ENCODE results near the gene RNF31. TPM values are rescaled to one million over a fixed set of nuclear protein-coding genes. Genes with fewer than 3 reads are reported as not detected.

RNF31 gene
- polyA plus RNA-seq, 2 of the 4 experiments (the other 2 are of a cell fraction) = 5.7 to 20.8 TPM

DNA sequence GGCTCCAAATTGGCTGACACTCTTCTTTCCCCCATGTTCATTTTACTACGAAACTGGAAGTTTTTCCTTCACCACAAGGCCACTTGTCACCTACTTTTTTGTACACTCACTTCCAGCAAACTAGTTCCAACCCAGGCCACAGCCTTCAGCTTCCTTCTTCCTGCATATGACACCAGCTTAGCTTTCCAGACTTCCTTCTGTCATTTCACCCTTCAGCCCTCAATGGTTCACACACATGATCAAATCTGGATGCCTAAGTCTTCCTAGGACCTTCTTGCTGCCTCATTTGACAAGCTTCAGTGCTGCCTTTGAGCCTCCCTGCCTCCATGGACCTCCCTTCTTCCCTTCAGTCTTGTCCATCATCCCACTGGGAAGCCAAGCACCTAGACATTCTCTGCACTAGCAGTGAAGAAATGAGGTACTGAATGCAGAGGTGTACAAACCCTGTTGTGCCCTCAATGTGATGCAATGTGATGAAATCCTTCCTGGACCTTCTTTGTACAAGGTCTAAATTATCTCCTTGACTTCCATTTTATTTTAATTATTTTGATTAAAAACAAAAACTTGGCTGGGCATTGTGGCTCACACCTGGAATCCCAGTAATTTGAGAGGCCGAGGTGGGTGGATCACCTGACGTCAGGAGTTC, 20.3 kb downstream of the RNF31 start:
- POLR2A ChIA-PET = no interaction called here

GRCh38 chr14:24171422-24172260, 24.3 kb downstream of the RNF31 start, which contains the start of gene REC8:
TSS of gene REC8 (plus strand) at chr14:24172080. CDS start at chr14:24172553, 473 bp downstream.
- Histone ChIP-seq H3K4me3 (no peak within 1 kb of the TSS), H3K4me1 (no peaks in the 10 kb centered on the region), H3K27ac (no peak within 1 kb of the TSS), H3K9me3 (no peaks in the 10 kb centered on the region), H3K4me2 (no peak within 1 kb of the TSS)
- POLR2A ChIA-PET = interaction anchor here (1.2 to 1.6 kb wide), 2 partner anchors 11 to 17 kb away, joined by 4 read pairs; partner anchors contain the start of genes IPO4 and IRF9
- TF ChIP-seq POLR2A (IDR thresholded peaks at IDR 0.05; ENCODE audit: low read length) (no peak), ESRRA (IDR thresholded peaks at IDR 0.05; ENCODE audit: borderline replicate concordance, low read length) (no peak), KDM5A (IDR thresholded peaks at IDR 0.05) (no peak)
- TF ChIP-seq, protein P1, sequence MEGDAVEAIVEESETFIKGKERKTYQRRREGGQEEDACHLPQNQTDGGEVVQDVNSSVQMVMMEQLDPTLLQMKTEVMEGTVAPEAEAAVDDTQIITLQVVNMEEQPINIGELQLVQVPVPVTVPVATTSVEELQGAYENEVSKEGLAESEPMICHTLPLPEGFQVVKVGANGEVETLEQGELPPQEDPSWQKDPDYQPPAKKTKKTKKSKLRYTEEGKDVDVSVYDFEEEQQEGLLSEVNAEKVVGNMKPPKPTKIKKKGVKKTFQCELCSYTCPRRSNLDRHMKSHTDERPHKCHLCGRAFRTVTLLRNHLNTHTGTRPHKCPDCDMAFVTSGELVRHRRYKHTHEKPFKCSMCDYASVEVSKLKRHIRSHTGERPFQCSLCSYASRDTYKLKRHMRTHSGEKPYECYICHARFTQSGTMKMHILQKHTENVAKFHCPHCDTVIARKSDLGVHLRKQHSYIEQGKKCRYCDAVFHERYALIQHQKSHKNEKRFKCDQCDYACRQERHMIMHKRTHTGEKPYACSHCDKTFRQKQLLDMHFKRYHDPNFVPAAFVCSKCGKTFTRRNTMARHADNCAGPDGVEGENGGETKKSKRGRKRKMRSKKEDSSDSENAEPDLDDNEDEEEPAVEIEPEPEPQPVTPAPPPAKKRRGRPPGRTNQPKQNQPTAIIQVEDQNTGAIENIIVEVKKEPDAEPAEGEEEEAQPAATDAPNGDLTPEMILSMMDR (IDR thresholded peaks at IDR 0.05) = no peak
- CTCF ChIA-PET = interaction anchor here (1.0 to 3.6 kb wide), 5 partner anchors 8 to 14 kb away, joined by 4 to 14 read pairs (median 5); partner anchors contain the start of gene IRF9
- FAIRE-seq (no peak), ATAC-seq (no peak), DNase-seq (ENCODE audit: low read depth in 1 of 2, low spot score in 1 of 2) (no peak)
- 95% methylated on average over 50 of the region's 63 CpGs for WGBS (ENCODE audit: missing lambda C conversion rate)

More for the DNA sequence above, 20.3 kb downstream of the RNF31 start:
- no peak for TF ChIP-seq PBX3 (IDR thresholded peaks at IDR 0.05)
- no peak for TF ChIP-seq ZC3H11A (IDR thresholded peaks at IDR 0.05)
- TF ChIP-seq NR3C1 (IDR thresholded peaks at IDR 0.05) = no peak
- no peak for TF ChIP-seq EHF (CRISPR knock-in tag; IDR thresholded peaks at IDR 0.05)
- TF ChIP-seq RNF2 (IDR thresholded peaks at IDR 0.05; ENCODE audit: borderline replicate concordance, low read depth) = no peak
- TF ChIP-seq FOXS1 (CRISPR knock-in tag; IDR thresholded peaks at IDR 0.05) = no peak
- no peak for TF ChIP-seq HES2 (IDR thresholded peaks at IDR 0.05)
- no peak for TF ChIP-seq NPAS2 (CRISPR knock-in tag; IDR thresholded peaks at IDR 0.05; ENCODE audit: borderline replicate concordance)
- TF ChIP-seq CHD2 (IDR thresholded peaks at IDR 0.05; ENCODE audit: low read length, partially characterized antibody) = no peak
- no peak for TF ChIP-seq RARB (CRISPR knock-in tag; IDR thresholded peaks at IDR 0.05)
- no peaks in the 10 kb centered on the region for H3K4me1 ChIP-seq
- H3K4me3 ChIP-seq = no peak overlapping the region
- no peak overlapping the region for H3K4me2 ChIP-seq
- no peak for DNase-seq (ENCODE audit: low read depth in 1 of 2, low spot score in 1 of 2)
- ATAC-seq = no peak
- 93% methylated on average over 3 of the region's 3 CpGs for WGBS (ENCODE audit: missing lambda C conversion rate)
- FAIRE-seq = no peak
- H3K9me3 ChIP-seq = no peaks in the 10 kb centered on the region
- CTCF ChIA-PET = interaction anchor here (0.6 to 0.8 kb wide), 2 partner anchors 13 to 32 kb away, joined by 3 to 6 read pairs; no protein-coding TSS in a partner anchor
- H3K27ac ChIP-seq = peak overlapping the region in 1 of 2 experiments; percentile 53; a peak in 1 of 6 replicates

DNA sequence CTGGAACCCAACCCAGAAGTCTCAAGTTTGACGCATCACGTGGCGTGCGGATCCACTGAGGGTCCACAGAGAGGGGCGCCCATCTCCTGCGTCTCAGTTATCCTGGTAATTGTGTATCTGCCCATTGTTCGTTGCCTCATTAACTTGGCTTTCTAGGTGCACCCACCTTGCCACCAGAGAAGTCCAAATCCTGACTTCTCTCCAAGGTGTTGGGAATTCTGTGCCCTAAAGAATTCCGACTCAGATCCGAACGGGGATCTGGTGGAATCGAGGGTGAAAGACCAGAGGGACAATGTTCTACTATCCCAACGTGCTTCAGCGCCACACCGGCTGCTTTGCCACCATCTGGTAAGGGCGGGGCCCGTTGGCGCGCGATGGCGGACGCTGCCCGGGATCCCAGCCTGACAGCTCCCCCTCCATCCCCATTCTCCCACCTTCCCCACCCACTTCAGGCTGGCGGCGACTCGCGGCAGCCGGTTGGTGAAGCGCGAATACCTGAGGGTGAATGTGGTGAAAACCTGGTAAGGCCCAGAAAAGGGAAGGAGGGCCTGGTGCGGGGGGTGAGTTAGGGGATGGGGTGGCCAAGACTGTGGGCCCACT, 25.1 kb downstream of the RNF31 start:
- H3K4me1 ChIP-seq = no peaks in the 10 kb centered on the region
- WGBS (ENCODE audit: missing lambda C conversion rate) = 93% methylated on average over 30 of the region's 30 CpGs
- CTCF ChIA-PET = interaction anchor here (1.0 to 3.6 kb wide), 4 partner anchors 8 to 13 kb away, joined by 3 to 14 read pairs (median 8); partner anchors contain the start of gene IRF9
- DNase-seq (ENCODE audit: low read depth in 1 of 2, low spot score in 1 of 2) (no peak), ATAC-seq (no peak; a peak in 1 of 6 replicates), FAIRE-seq (no peak)
- no peak for TF ChIP-seq RCOR1 (IDR thresholded peaks at IDR 0.05; ENCODE audit: low read depth, low read length)
- no peak for TF ChIP-seq PHF8 (IDR thresholded peaks at IDR 0.05; ENCODE audit: borderline replicate concordance, low read depth)
- TF ChIP-seq POLR2A (IDR thresholded peaks at IDR 0.05; ENCODE audit: low read length) = no peak
- TF ChIP-seq, protein P2, sequence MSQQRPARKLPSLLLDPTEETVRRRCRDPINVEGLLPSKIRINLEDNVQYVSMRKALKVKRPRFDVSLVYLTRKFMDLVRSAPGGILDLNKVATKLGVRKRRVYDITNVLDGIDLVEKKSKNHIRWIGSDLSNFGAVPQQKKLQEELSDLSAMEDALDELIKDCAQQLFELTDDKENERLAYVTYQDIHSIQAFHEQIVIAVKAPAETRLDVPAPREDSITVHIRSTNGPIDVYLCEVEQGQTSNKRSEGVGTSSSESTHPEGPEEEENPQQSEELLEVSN (IDR thresholded peaks at IDR 0.05; ENCODE audit: borderline replicate concordance, low read depth) = no peak
- TF ChIP-seq NPAS2 (CRISPR knock-in tag; IDR thresholded peaks at IDR 0.05; ENCODE audit: borderline replicate concordance) = no peak
- no peak for TF ChIP-seq JUN (IDR thresholded peaks at IDR 0.05)
- TF ChIP-seq POLR2AphosphoS2 (conservative IDR thresholded peaks at IDR 0.05; ENCODE audit: low read length) = no peak
- TF ChIP-seq HOXB13 (CRISPR knock-in tag; IDR thresholded peaks at IDR 0.05; ENCODE audit: low read depth) = no peak
- TF ChIP-seq FOXS1 (CRISPR knock-in tag; IDR thresholded peaks at IDR 0.05) = no peak
- no peak for TF ChIP-seq FOSL2 (IDR thresholded peaks at IDR 0.05)
- TF ChIP-seq FOSL2 (CRISPR knock-in tag; IDR thresholded peaks at IDR 0.05) = no peak
- no peak for TF ChIP-seq TFCP2L1 (CRISPR knock-in tag; IDR thresholded peaks at IDR 0.05)
- TF ChIP-seq HES2 (IDR thresholded peaks at IDR 0.05) = no peak
- TF ChIP-seq USF2 (IDR thresholded peaks at IDR 0.05) = no peak
- TF ChIP-seq RFX5 (IDR thresholded peaks at IDR 0.05) = no peak
- no peak overlapping the region for H3K27ac ChIP-seq
- no peak overlapping the region for H3K4me3 ChIP-seq
- POLR2A ChIA-PET = interaction anchor here (1.6 kb wide), 1 partner anchor 11 kb away, joined by 4 read pairs; the partner anchor contains the start of gene IRF9
- no peak overlapping the region for H3K4me2 ChIP-seq
- no peaks in the 10 kb centered on the region for H3K9me3 ChIP-seq
